HG02885 (cell line): ENCODE data around the gene RPS6KA1.
"Not testable (repeated sequence)": the region's sequence is repeated elsewhere in the genome, so short reads cannot be mapped to it uniquely, and the experiment has no call there.

Source experiments
- ATAC-seq: cut with Tn5 transposase; IDR thresholded peaks from one replicate; pipeline ENCODE4 v1.9.1; 2021; ENCODE audit warnings: mild to moderate bottlenecking; ENCODE audit not compliant: unreplicated experiment, poor library complexity

Gene RPS6KA1

DNA sequence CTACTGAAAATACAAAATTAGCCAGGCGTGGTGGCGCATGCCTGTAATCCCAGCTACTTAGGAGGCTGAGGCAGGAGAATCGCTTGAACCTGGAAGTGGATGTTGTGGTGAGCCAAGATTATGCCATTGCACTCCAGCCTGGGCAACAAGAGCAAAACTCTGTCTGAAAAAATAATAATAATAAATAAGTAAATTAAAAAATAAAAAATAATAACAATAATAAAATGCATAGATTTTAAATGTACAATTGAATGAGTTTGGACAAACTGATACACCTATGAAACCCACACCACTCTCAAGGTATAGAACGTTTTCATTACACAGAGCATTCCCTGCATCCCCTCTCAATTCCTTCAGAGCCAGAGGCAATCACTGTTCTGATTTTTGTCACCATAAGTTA lies 55.0 kb downstream of the RPS6KA1 start:
- not testable (repeated sequence) for ATAC-seq

DNA sequence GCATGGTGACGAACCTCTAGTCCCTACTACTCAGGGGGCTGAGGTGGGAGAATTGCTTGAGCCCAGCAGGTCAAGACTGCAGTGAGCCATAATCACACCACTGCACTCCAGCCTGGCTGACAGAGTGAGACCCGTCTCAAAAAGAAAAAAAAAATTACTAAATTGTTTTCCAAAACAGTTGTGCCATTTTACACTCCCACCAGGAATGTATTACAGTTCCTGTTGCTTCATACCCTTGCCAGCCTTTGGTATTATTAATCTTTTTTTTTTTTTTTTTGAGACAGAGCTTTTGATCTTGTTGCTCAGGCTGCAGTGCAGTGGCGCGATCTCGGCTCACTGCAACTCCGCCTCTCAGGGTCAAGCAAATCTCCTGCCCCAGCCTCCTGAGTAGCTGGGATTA lies 55.9 kb downstream of the RPS6KA1 start:
- ATAC-seq: no peak

DNA sequence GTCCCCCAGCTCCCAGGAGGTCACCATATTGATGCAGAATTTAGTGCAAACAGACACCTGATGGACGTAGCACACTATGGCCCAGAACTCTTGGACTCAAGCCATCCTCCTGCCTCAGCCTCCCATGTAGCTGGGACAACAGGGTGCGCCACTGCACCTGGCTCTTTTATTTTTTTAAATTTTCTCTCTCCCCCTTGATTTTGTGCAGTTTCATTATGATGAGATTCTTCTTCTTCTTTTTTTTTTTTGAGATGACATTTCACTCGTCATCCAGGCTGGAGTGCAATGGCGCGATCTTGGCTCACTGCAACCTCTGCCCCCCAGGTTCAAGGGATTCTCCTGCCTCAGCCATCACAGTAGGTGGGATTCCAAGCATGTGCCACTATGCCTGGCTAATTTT lies 63.8 kb downstream of the RPS6KA1 start:
- no peak for ATAC-seq

DNA sequence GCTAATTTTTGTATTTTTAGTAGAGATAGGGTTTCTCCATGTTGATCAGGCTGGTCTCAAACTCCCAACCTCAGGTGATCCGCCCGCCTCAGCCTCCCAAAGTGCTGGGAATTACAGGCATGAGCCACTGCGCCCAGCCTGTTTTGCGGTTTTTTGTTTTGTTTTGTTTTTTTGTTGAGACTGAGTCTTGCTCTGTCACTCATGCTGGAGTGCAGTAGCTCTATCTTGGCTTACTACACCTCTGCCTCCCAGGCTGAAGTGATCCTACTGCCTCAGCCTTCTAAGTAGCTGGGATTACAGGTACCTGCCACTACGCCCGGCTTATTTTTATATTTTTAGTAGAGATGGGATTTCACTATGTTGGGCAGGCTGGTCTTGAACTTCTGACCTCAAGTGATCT lies 65.0 kb downstream of the RPS6KA1 start:
- ATAC-seq: not testable (repeated sequence)

DNA sequence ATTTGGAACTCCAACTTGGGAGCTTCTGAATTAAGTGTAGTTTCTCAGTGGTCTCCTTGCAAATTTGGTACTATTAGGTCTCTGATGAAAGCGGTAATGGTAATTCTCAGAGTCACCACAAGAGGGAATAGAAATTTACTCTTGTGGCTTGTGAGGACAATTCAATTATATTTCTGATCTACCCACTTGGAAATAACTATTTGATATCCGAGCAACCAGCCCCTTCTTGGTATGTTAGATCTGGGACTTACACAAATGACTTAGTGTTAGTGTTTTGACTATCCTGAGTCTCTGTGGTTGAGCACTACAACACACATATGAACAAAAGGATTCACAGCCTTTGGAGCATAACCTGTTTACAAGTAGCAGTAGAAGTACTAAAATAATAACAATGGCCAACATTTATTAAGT lies 68.1 kb downstream of the RPS6KA1 start:
- ATAC-seq: no peak

DNA sequence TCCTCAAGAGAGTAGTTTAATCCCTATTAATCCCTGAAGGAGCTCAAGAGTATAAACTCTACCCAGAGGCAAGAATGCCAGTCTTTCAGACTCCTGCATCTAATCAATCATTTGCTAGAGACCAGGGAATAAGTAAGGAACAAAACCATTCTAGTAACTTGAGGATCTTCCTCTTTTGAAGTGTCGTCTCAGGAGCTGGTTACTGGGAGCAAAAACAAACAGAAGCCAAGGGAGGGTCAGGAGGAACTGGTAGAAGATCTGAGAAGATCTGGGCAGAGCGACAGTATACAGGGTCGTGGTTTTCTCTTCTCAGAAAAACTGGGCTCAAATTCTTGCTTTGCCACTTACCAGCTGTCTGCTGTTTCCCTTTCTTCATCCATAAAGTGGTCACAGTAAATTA lies 69.3 kb downstream of the RPS6KA1 start:
- no peak for ATAC-seq

DNA sequence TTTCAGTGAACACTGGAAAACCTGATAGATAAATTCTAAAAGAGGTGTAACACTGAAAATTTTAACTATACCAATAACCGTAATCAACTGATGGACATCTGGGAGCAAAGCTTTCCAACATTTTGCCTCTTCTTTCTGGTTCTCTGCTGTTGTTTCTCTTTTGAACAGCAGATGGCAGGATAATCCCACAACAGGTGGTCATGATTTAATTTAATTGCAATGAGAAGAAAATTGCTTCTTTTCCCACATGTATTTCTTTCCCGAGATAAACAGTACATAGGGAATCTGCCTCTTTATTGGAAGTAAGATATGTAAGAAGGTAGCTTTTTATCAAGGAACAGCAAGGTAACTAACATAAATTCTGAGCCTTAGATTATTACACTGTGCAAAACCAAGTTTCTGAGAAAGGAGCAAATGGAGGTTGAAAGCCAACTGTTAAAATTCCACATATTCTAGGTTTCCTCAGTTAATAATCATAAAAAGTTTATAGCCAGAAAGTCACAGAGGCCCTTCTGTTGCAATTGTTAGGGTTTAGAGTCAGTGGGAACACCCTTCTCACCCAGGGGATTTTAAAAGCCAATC lies 72.9 kb downstream of the RPS6KA1 start:
- ATAC-seq: no peak

DNA sequence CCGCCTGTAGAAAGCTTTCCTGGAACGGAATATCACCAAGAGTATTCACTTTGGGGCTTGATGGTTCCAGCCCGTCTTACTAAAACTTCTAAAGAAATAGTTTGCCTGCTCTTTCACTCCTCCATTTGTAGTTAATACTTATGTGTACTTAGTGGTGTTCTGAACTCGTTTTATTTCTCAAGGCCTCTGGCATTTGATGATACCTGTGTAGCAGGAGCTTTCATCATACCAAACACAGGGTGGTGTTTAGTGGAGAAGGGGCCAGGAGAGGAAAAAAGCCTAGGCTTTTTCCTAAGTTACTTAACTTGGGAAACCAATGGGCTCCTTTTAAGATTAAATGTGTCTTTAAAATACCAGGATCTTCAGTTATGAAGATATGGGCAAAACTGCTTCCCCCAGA lies 74.3 kb downstream of the RPS6KA1 start:
- no peak for ATAC-seq

DNA sequence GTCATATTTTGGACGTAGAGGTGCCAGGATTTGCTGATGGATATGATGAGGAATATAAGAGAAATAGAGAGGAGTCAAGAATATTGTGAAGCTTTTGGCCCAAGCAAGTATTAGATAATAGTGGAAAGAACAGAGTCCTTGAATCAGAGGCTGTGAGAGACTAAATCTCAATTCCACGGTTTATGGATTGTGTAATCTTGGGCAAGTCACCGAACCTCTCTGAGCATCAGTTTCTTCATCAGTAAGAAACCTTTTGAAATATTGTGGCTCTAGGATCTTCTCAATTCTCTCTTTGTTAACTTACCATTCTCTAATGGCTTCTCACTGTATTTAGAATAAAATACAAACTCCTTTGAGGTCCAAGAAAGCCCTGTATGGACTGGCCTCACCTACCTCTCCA lies 77.6 kb downstream of the RPS6KA1 start:
- ATAC-seq: no peak

DNA sequence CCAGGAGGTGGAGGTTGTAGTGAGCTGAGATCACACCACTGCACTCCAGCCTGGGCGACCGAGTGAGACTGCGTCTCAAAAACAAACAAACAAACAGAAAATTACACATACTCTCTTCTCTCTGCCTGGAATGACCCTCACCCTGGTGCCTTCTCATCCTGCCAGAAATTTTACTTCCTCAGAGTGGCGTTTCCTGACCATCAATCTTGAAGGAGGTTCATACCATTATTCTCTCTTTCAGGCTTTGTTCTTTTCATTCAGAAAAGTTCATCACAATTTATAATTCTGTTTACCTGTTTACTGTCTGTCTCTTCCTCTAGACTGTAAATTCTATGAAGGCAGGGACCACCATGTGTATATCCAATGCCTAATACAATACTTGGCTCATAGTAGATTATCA lies 79.3 kb downstream of the RPS6KA1 start:
- ATAC-seq: no peak

DNA sequence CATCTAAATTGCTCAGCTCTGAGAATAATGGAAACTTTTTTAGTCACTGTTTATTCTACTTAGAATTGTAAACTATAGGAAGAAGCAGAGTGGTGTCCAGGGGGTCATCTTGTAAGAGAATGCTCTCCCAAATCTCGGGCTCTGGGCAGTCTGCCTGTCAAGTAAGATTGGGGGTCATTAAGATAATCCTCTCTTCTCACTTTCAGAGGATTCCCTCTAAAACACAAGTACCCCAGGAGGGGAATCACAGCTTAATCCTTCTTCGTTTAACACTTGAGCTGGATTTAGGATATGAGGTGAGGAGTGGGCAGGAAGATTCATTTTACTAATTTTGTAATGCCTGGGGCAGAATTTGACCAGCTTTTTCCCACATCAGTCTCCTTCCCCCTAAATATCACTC lies 81.2 kb downstream of the RPS6KA1 start:
- no peak for ATAC-seq

DNA sequence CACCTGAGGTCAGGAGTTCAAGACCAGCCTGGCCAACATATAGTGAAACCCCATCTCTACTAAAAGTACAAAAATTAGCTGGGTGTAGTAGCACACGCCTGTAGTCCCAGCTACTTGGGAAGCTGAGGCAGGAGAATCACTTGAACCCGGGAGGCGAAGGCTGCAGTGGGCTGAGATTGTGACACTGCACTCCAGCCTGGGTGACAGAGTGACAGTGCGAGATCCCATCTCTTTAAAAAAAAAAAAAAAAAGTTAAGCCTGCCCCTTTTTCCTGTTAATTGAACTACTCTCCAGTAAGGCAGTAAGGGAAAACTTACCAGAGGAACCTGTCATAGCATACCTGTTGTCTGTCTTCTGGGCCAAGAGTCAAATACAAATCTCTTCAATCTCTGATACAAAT lies 83.1 kb downstream of the RPS6KA1 start:
- not testable (repeated sequence) for ATAC-seq

DNA sequence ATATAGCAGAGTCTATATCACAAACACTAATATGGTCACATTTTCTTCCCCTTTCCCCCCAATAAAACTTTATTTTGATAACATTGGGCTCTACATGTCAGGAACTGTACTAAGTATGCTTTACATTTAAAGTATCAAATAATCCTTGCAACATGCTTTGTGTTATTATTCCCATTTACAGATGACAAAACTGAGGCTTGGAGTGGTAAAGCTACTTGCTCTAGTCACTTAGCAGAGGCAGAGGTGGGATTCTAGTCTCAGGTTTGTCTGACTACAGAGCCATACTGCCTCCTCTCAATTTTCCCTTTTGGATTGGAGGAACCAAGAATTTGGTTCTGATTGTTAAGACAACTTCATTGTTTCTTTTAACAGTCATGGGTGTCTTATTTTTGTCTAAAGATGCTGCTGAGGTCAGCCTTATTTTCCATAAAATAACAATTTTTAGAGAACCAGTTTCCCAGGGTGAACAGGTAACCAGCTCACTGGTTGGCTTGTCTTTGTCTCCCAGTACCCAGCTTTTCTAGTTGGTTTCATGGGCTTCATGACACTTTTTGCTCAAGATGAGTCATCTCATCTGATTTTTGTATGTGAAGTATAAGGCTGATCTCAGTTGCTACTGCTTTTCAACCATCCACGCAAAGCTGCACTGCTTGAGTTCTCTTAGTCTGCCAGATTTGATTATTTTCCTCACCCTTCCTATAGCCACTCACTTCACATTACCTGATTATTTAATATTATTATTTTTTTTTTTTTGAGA lies 85.3 kb downstream of the RPS6KA1 start:
- ATAC-seq: no peak

DNA sequence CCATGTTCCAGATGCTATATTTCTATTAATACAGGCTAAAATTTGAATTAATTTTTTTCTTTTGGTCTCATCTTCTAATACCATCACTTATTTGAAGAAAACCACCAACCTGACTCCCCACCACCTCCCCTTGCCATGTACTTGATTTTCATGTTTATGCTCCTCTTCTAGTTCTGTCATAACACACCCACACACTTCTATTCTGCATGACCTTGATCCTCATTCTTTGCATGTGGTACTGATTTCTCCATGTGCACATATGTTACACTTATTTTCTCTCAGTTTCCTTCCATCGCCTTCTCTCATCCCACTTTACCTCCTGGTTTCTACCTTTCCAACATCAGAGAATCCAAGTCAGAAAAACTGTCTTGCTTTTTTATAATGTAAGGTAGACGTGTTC lies 87.3 kb downstream of the RPS6KA1 start:
- ATAC-seq: no peak

DNA sequence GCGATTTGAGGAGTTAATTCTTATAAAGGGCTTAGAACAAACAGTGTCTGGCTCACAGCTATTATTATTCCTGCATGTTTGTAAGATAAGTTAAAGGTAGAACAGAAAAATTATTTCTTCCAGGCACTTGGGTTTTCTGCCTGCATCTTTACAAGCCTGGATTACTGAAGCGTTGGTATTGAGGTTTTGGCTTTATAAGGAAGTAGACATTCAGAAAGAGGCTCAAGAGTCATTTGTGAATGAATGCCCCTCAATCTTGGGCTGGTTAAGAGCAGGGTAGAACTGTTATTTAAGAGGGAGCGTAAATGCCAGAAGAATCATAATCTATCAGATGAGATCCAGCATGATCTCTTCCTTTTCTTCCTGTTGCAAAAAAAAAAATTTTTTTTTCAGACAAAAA lies 89.0 kb downstream of the RPS6KA1 start:
- ATAC-seq: no peak
